Activated naive CD4-positive, alpha-beta T cell treated with anti-CD3 and anti-CD28 coated beads, Interleukin-2, amount 10 ng/mL, durations not matched to agents 7 days and 5 days (primary cell): ENCODE data around the gene LRRC15.

Experiments
- CTCF ChIA-PET: fragments of 350-600 bp; sonication (Branson Sonifier 250); formaldehyde crosslinking; loops from one replicate; lab custom pipeline; 2021; ENCODE audit warnings: antibody characterized with exemption; lab: Charles Lee
- DNase-seq: peaks from one replicate; pipeline ENCODE4 v3.0.0-alpha.2; 2020
- H3K27ac Mint-ChIP-seq: one replicate; pipeline ENCODE4 v1.8.0; 2021; ENCODE audit warnings: mild to moderate bottlenecking, moderate library complexity, mixed read lengths
- H3K27me3 Mint-ChIP-seq: one replicate; pipeline ENCODE4 v1.8.0; 2021; ENCODE audit warnings: mild to moderate bottlenecking, mixed read lengths
- H3K36me3 Mint-ChIP-seq: one replicate; pipeline ENCODE4 v1.8.0; 2021; ENCODE audit warnings: mixed read lengths
- H3K4me1 Mint-ChIP-seq: one replicate; pipeline ENCODE4 v1.8.0; 2021; ENCODE audit warnings: mixed read lengths
- H3K4me3 Mint-ChIP-seq: one replicate; pipeline ENCODE4 v1.8.0; 2021; ENCODE audit warnings: mild to moderate bottlenecking, moderate library complexity, mixed read lengths
- H3K9me3 Mint-ChIP-seq: one replicate; pipeline ENCODE4 v1.8.0; 2021; ENCODE audit warnings: mixed read lengths

Gene LRRC15

DNA sequence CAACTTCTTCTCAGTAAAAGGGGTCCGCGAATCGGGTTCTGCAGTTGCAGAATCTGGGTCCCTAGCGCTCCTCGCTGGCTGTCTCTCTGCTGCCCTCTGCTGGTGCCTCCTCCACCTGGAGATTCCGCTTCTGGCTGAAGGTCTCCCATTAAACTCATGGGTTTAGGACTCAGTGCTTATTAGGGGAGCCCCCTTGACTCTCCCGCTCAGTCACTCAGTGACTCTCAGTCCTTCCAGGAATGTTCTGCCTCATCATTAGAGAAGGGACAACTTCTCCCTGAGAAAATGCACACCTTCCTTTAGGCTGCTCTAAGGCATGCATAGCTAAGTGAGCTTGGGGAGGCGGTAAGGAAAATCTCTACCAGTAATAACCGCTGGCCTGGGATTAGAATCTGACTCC lies 25.5 kb downstream of the LRRC15 start:
- Mint-ChIP-seq H3K4me1 (no peaks in the 10 kb centered on the region), H3K4me3 (no peak overlapping the region), H3K27me3 (peaks cover 55% of the 10 kb centered on the region), H3K9me3 (no peaks in the 10 kb centered on the region), H3K36me3 (no peaks in the 10 kb centered on the region), H3K27ac (no peak overlapping the region)
- DNase-seq = peak; percentile 82
- CTCF ChIA-PET = interaction anchor here (0.7 to 15.2 kb wide), 19 partner anchors 9 to 678 kb away, joined by 3 to 167 read pairs (median 4); no protein-coding TSS in a partner anchor

DNA sequence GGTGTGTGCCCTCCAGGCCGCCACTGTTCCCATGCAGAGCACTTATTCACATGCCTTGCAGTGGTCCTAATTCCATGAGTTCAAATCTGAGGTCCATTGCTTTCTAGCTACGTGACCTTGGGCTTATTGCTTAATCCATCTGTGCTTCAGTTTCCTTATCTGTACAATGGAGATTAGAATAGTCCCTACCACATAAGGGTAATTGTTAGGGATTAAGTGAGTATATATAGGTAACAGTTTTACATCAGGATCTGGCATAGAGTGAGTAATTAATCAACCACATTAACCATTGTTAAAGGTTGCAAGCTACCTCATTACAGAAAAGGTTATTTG lies 26.0 kb downstream of the LRRC15 start:
- H3K36me3 Mint-ChIP-seq = no peaks in the 10 kb centered on the region
- CTCF ChIA-PET = interaction anchor here (0.7 to 15.2 kb wide), 17 partner anchors 9 to 678 kb away, joined by 3 to 167 read pairs (median 6); no protein-coding TSS in a partner anchor
- no peak for DNase-seq
- H3K9me3 Mint-ChIP-seq = no peaks in the 10 kb centered on the region
- no peak overlapping the region for H3K27ac Mint-ChIP-seq
- peaks cover 57% of the 10 kb centered on the region for H3K27me3 Mint-ChIP-seq
- H3K4me1 Mint-ChIP-seq = no peaks in the 10 kb centered on the region
- no peak overlapping the region for H3K4me3 Mint-ChIP-seq

DNA sequence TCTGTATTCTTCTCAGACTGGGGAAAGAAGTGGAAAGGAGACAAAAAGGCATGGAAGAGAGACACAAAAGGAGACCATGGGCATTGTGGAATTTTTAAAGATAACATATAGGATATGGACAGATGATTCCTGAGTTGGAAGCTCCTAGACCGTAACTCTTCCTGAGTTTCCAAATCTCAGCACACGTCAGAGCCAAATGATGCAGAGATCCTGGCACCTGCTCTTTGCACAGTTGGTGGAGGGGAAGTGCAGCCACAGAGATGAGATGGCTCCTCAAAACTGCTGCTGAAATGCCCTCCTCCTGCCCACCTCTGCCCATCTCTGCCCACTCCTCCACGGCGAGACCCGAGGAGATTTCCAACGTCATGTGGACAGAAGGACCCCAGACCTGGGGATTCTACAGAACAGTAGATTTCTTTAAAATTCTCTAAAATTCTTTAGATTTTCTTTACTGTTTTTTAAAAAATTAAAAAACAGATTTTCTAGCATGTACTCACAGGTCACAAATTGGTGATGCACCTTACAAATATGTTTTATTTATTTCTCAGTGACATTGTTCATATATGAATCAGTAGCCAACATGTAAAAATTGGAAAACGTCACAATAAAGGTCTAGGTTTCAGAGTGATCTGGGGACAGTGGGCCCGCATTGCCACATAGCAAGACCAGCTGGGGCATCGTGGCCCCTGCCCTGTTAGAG lies 26.5 kb downstream of the LRRC15 start:
- Mint-ChIP-seq H3K36me3 (no peaks in the 10 kb centered on the region), H3K27ac (no peak overlapping the region), H3K4me3 (no peak overlapping the region), H3K4me1 (no peaks in the 10 kb centered on the region), H3K9me3 (no peaks in the 10 kb centered on the region), H3K27me3 (peaks cover 59% of the 10 kb centered on the region)
- CTCF ChIA-PET = interaction anchor here (0.6 to 15.2 kb wide), 19 partner anchors 8 to 677 kb away, joined by 3 to 167 read pairs (median 4); no protein-coding TSS in a partner anchor
- DNase-seq = no peak

DNA sequence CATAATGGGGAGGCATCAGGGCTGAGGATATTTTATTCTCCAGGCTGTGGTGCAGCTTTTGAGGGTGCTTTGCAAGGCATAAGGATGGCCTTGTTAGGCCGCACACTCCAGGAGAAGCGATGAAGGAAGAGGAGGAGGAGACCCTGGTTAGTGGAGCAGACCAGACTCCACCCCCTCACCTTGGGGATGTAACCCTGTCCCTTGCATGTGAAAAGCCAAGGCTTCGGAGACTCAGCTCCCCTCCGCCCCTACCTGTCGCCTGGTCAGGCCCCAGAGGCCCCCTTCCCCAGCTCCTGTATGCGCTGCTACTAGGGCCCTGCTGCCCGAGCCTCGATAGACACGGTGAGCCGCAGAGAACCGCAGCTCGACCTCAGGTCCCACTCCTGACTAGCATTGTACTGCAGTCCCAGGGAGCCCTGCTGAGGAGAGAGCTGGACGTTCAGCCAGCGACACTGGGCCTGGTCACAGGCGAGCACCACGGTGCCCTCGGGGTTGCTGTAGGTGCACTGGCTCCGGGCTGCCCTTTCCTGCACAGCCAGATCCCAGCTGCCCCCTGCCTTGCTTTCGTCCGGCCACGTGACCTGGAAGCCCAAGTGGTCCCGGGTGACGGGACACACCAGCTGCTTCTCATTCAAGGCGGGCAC lies 28.7 kb downstream of the LRRC15 start:
- no peak overlapping the region for H3K27ac Mint-ChIP-seq

DNA sequence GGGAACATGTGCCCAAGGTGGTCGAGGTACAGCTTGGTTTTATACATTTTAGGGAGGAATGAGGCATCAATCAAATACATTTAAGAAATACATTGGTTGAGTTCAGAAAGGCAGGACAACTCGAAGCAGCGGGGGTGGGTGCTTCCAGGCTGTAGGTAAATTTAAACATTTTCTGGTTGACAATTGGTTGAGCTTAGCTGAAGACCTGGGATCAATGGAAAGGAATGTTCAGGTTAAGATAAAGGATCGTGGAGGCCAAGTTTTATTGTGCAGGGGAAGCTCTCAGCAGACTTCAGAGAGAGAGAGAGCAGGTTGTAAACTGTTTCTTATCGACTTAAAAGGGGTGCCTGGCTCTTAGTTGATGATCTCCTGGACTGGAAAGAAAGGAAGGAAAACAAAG lies 29.7 kb downstream of the LRRC15 start:
- CTCF ChIA-PET = interaction anchor here (1.3 to 15.2 kb wide), 2 partner anchors 66 to 570 kb away, joined by 3 to 167 read pairs; no protein-coding TSS in a partner anchor

More for the DNA sequence above, 28.7 kb downstream of the LRRC15 start:
- no peak for DNase-seq
- Mint-ChIP-seq H3K27me3 (peaks cover 71% of the 10 kb centered on the region), H3K4me3 (no peak overlapping the region), H3K9me3 (no peaks in the 10 kb centered on the region), H3K36me3 (no peaks in the 10 kb centered on the region), H3K4me1 (no peaks in the 10 kb centered on the region)
- CTCF ChIA-PET = interaction anchor here (0.7 to 15.2 kb wide), 5 partner anchors 12 to 430 kb away, joined by 3 to 167 read pairs (median 3); no protein-coding TSS in a partner anchor

DNA sequence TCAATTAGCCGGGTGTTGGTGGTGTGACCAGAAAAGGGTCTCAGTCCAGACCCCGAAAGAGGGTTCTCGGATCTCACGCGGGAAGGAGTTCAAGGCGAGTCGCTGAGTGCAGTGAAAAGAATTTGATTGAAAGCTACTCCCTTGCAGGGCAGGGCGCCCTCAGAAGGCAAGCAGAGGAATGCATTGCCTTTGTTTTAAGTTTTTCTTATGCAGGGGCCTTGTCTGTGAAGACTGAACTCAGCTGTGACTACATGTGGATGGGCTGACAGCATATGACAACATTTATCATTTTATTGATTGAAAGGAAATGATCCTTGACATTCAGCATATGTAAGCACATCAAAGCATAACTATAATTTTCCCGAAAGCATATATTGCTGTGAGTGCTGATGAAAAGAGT lies 30.2 kb downstream of the LRRC15 start:
- Mint-ChIP-seq H3K27me3 (peaks cover 72% of the 10 kb centered on the region), H3K4me1 (no peaks in the 10 kb centered on the region), H3K36me3 (no peaks in the 10 kb centered on the region), H3K4me3 (no peak overlapping the region), H3K9me3 (no peaks in the 10 kb centered on the region), H3K27ac (no peak overlapping the region)
- no peak for DNase-seq
- CTCF ChIA-PET = interaction anchor here (1.3 to 15.2 kb wide), 2 partner anchors 66 to 569 kb away, joined by 3 to 167 read pairs; no protein-coding TSS in a partner anchor

More for the DNA sequence above, 29.7 kb downstream of the LRRC15 start:
- no peak overlapping the region for H3K4me3 Mint-ChIP-seq
- no peaks in the 10 kb centered on the region for H3K36me3 Mint-ChIP-seq
- H3K4me1 Mint-ChIP-seq = no peaks in the 10 kb centered on the region
- H3K9me3 Mint-ChIP-seq = no peaks in the 10 kb centered on the region
- no peak overlapping the region for H3K27ac Mint-ChIP-seq
- H3K27me3 Mint-ChIP-seq = peaks cover 72% of the 10 kb centered on the region
- no peak for DNase-seq

DNA sequence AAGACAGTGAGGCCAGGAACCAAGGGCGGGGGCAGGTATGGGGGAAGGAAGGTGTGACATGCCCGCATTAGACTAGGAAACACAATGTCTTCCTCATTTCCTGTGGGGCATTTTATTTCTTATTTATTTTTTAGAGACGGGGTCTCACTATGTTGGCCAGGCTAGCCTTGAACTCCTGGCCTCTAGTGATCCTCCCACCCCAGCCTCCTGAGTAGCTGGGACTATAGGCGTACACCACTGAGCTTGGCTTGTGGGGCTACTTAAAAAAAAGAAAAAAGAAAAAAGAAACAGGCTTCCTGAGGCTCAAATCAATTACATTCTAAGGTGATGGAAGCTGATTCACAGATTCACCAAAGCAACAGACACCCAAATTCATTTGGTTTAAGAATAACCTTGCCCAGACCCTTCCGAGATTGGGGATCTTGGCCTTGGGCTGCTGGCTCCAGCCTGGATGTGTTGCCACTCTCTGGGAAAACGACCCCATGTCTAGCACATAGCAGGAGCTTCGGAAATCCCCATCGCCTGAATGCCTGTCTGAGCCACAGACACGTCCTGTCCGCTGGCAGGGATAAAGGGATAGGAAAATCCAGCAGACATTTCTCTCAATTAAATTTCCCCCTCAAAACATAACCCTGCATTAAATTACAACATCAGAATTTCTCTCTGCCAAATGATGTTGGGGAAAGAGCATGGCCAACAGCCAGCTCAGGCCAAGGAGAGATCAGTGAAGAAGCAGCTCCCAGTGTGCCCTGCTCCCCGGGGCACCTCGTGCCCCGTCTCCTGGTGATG lies 31.4 kb downstream of the LRRC15 start:
- CTCF ChIA-PET = interaction anchor here (15.2 kb wide), 1 partner anchor 67 kb away, joined by 167 read pairs; no protein-coding TSS in a partner anchor
- peaks cover 75% of the 10 kb centered on the region for H3K27me3 Mint-ChIP-seq
- H3K36me3 Mint-ChIP-seq = no peaks in the 10 kb centered on the region
- no peak overlapping the region for H3K27ac Mint-ChIP-seq
- peaks cover 7% of the 10 kb centered on the region for H3K4me1 Mint-ChIP-seq
- no peak overlapping the region for H3K4me3 Mint-ChIP-seq
- H3K9me3 Mint-ChIP-seq = no peaks in the 10 kb centered on the region
- DNase-seq = no peak

DNA sequence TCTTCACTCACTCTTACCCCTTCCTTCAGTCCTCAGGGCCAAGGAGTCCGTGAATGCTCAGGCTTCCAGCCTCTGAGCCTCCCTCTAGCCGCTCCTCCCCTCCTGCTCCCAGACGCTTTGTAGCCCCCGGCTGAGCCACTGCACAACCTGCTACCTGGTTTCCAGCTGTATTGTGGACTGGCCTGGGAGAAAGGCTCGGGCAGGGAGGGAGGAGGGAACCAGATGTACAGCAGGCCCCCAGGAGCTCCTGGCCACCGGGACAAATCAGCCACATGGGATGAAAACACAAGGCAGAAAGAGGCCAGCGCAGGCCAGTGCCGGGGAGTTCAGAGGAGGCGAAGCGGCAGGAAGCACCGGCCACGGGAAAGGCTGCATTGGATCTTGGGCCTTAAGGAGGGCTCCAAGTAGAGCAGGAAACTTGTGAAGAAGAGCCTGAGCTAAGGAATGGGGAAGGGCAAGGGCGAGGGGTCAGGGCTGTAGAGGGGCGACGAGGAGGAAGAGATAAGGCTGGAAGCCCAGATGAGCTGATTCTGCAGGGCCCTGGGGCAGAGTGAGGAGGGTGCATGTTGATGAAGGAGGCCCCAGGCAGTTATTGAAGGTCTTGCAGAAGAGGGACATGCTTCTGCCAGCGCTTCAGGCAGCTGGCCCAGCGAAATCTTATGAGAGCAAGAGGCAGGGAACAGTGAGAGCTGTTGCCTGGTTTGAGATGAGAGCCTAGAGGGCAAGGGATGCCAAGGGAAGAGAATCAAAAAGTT lies 32.8 kb downstream of the LRRC15 start:
- no peaks in the 10 kb centered on the region for H3K36me3 Mint-ChIP-seq
- CTCF ChIA-PET = interaction anchor here (0.8 to 15.2 kb wide), 4 partner anchors 8 to 241 kb away, joined by 3 to 167 read pairs (median 18); no protein-coding TSS in a partner anchor
- H3K9me3 Mint-ChIP-seq = no peaks in the 10 kb centered on the region
- H3K4me3 Mint-ChIP-seq = no peak overlapping the region
- H3K27me3 Mint-ChIP-seq = peaks cover 77% of the 10 kb centered on the region
- H3K4me1 Mint-ChIP-seq = peaks cover 12% of the 10 kb centered on the region
- DNase-seq = no peak
- peak overlapping the region; percentile 51 for H3K27ac Mint-ChIP-seq

DNA sequence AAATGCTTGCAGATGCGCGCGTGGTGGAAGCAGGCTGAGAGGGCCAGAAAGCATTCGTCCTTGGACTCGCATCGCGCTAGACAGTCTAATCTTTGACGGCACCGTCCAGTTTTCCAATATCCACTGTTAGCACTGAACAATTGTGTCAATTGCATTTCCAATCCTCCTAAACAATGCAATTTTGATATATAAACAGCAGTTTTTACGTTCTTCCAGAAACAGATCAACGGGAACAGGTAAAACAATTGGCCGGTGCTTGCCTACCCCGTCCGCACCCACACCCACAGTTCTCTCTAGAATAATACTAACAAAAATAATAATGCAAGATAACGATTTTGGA lies 35.6 kb downstream of the LRRC15 start:
- Mint-ChIP-seq H3K4me1 (peaks cover 13% of the 10 kb centered on the region), H3K9me3 (no peaks in the 10 kb centered on the region), H3K27ac (no peak overlapping the region), H3K27me3 (peaks cover 86% of the 10 kb centered on the region), H3K36me3 (no peaks in the 10 kb centered on the region), H3K4me3 (peak overlapping the region; percentile 71)
- CTCF ChIA-PET = interaction anchor here (0.6 to 15.2 kb wide), 14 partner anchors 8 to 553 kb away, joined by 3 to 167 read pairs (median 3); no protein-coding TSS in a partner anchor
- DNase-seq = no peak

DNA sequence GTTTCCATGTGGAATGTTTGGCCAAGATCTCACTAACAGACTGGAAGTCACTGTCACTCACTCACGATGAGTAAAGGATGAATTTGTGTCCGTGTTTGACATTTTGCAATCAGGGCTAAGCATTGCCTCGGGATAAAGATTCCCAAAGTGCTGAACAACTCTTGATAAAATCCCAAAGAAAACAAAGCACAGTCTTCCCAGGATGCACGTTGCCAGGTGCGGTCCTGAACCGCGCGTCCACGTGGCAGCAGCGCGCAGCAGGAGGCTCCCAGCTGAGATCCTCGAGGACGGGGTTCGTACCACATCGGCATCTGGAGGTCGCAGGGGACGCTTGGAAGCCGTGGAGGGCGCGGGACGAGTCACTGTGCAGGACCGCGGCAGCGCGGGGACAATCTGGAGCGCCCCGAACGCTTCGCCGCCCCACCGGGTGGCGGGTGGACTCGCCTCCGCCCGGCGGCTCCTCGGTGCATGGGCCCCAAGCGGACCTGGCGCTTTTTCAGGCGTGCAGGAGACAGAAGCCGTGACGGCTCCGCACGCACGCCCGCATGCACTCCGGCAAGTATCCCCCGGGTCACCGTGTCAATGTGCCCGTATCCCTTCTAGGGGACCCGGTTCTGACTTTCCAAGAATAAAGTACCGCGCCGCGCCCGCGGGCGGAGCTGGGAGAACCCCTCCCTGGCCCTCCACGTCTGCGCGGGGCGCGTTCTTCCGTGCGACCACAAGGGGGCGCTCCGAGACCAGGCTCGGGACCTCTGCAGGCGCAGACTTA lies 36.1 kb downstream of the LRRC15 start:
- no peaks in the 10 kb centered on the region for H3K9me3 Mint-ChIP-seq
- peak overlapping the region; percentile 71 for H3K4me3 Mint-ChIP-seq
- peaks cover 82% of the 10 kb centered on the region for H3K27me3 Mint-ChIP-seq
- no peak overlapping the region for H3K27ac Mint-ChIP-seq
- H3K4me1 Mint-ChIP-seq = peaks cover 13% of the 10 kb centered on the region
- H3K36me3 Mint-ChIP-seq = no peaks in the 10 kb centered on the region
- CTCF ChIA-PET = interaction anchor here (0.6 to 15.2 kb wide), 16 partner anchors 9 to 552 kb away, joined by 3 to 167 read pairs (median 3); partner anchors contain the start of gene GP5
- peak; percentile 91 for DNase-seq

DNA sequence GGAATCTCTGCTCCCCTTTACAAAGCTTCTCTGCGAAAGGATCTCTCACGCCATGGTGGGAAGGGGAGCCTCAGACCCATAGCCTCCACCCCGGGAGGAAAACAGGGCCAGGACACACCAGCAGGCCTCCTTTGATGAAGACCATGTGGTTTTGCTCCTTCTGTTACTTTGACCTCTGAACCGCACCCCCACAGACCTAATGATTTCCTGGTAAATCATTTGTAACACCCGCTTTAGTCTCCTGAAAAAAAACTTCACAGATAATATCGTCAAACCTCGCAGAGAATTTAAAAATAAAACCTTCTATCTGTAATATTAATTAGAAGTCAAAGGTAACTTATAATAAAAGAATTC lies 36.7 kb downstream of the LRRC15 start:
- Mint-ChIP-seq H3K27ac (peak overlapping the region; percentile 43), H3K9me3 (no peaks in the 10 kb centered on the region), H3K36me3 (no peaks in the 10 kb centered on the region), H3K27me3 (peaks cover 82% of the 10 kb centered on the region), H3K4me1 (peaks cover 13% of the 10 kb centered on the region), H3K4me3 (peak overlapping the region; percentile 40)
- CTCF ChIA-PET = interaction anchor here (1.1 to 15.2 kb wide), 5 partner anchors 12 to 97 kb away, joined by 3 to 167 read pairs (median 6); partner anchors contain the start of gene GP5
- DNase-seq = no peak

DNA sequence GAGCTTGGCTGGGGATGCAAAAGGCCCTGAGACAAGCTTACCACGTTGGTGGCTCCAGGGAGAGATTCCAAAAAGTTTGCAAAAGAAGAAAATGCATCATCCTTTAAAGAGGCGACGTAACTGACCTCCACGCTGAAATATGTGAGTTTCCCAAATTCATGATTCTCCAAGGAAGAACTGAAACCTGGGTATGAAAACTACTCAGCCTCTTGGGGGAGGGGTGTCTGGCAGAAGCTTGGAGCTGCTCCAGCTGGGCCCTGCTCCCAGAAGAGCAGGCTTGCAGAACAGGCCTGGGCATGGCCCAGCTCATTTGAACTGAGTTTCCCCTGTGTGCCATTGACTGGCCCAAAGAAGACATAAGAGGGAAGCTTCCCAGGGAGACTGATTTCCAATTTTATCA lies 39.0 kb downstream of the LRRC15 start:
- peaks cover 13% of the 10 kb centered on the region for H3K4me1 Mint-ChIP-seq
- H3K4me3 Mint-ChIP-seq = no peak overlapping the region
- CTCF ChIA-PET = interaction anchor here (1.2 to 3.0 kb wide), 2 partner anchors 14 to 76 kb away, joined by 6 to 15 read pairs; no protein-coding TSS in a partner anchor
- H3K9me3 Mint-ChIP-seq = no peaks in the 10 kb centered on the region
- H3K27ac Mint-ChIP-seq = no peak overlapping the region
- DNase-seq = no peak
- no peaks in the 10 kb centered on the region for H3K36me3 Mint-ChIP-seq
- H3K27me3 Mint-ChIP-seq = peaks cover 60% of the 10 kb centered on the region
